ENCODE measurements around the gene HPCA.

GRCh38 chr1:32861904-32862695 lies 24.2 kb upstream of the HPCA start:
- no peak for TF ChIP-seq OSR1 (CRISPR knock-in tag; IDR thresholded peaks at IDR 0.05)
- no peak for TF ChIP-seq ZNF565 (CRISPR knock-in tag; conservative IDR thresholded peaks at IDR 0.05; ENCODE audit: low read depth)
- TF ChIP-seq PATZ1 (CRISPR knock-in tag; IDR thresholded peaks at IDR 0.05; ENCODE audit: borderline replicate concordance) = no peak
- no peak for TF ChIP-seq PPARA (CRISPR knock-in tag; IDR thresholded peaks at IDR 0.05; ENCODE audit: borderline replicate concordance)
- TF ChIP-seq ZFP3 (CRISPR knock-in tag; IDR thresholded peaks at IDR 0.05) = no peak
- no peak for TF ChIP-seq GLIS3 (CRISPR knock-in tag; IDR thresholded peaks at IDR 0.05)
- TF ChIP-seq ZNF70 (CRISPR knock-in tag; IDR thresholded peaks at IDR 0.05) = no peak
